ENCODE results near the gene ISCU.

The ISCU gene

GRCh38 chr12:108562348-108563135 lies at the start of gene ISCU:
TSS of gene ISCU (plus strand) at chr12:108562596. CDS start at chr12:108562623, 27 bp downstream.
- DNase-seq: peak; percentile 89

- no peak for DNase-seq
Measured at GRCh38 chr12:108514468-108514972, 47.9 kb upstream of the ISCU start.

- DNase-seq: peak; percentile 97
Measured at GRCh38 chr12:108514973-108515814, 47.2 kb upstream of the ISCU start, which contains the start of gene FICD. TSS of gene FICD (plus strand) at chr12:108515277. CDS start at chr12:108516973, 1,696 bp downstream.

GRCh38 chr12:108515916-108516315 lies 46.5 kb upstream of the ISCU start:
- no peak for DNase-seq

- DNase-seq: no peak
Measured at GRCh38 chr12:108516511-108517275, 45.7 kb upstream of the ISCU start.

GRCh38 chr12:108517288-108518100 lies 44.9 kb upstream of the ISCU start:
- no peak for DNase-seq

GRCh38 chr12:108518101-108518715 lies 44.2 kb upstream of the ISCU start:
- DNase-seq: no peak

- no peak for DNase-seq
Measured at GRCh38 chr12:108518716-108519496, 43.5 kb upstream of the ISCU start.

GRCh38 chr12:108519558-108519957 lies 42.8 kb upstream of the ISCU start:
- no peak for DNase-seq

GRCh38 chr12:108523365-108523764 lies 39.0 kb upstream of the ISCU start:
- no peak for DNase-seq

GRCh38 chr12:108525681-108526080 lies 36.7 kb upstream of the ISCU start:
- DNase-seq: no peak

- no peak for DNase-seq
Measured at GRCh38 chr12:108526482-108527165, 35.8 kb upstream of the ISCU start.

GRCh38 chr12:108527166-108527496 lies 35.3 kb upstream of the ISCU start:
- DNase-seq: no peak

GRCh38 chr12:108530161-108530560 lies 32.2 kb upstream of the ISCU start:
- no peak for DNase-seq

GRCh38 chr12:108531929-108532848 lies 30.2 kb upstream of the ISCU start:
- DNase-seq: peak; percentile 15

GRCh38 chr12:108538146-108538545 lies 24.2 kb upstream of the ISCU start:
- DNase-seq: no peak

GRCh38 chr12:108538616-108539195 lies 23.7 kb upstream of the ISCU start:
- DNase-seq: no peak

- DNase-seq: no peak
Measured at GRCh38 chr12:108542320-108542719, 20.1 kb upstream of the ISCU start.

- no peak for DNase-seq
Measured at GRCh38 chr12:108543652-108544051, 18.7 kb upstream of the ISCU start.

Data from NCI-H1417 treated with DMSO at 0.1 percent for 48 hours (cell line).